Gastroesophageal sphincter (tissue), 4 donors: ENCODE data around the gene ARHGAP29. TPM values are rescaled to one million over a fixed set of nuclear protein-coding genes. Genes with fewer than 3 reads are reported as not detected.

ENCODE experiments used
- ATAC-seq: fragments of 150-250 bp; one replicate; pipeline ENCODE4 v1.9.1; 2016; ENCODE audit warnings: mild to moderate bottlenecking, moderate library complexity
- H3K27ac ChIP-seq, 4 donors: fragments of 200-600 bp; sonication (generic) in 3 of 4; 1 replicate in 3 of 4; 2 replicates in 1 of 4; pipeline ENCODE4 v1.5.1; 2016 to 2019
- H3K27me3 ChIP-seq: fragments of 200-600 bp; sonication (generic); one replicate; pipeline ENCODE4 v1.5.1; 2019
- H3K36me3 ChIP-seq, 2 donors: fragments of 200-600 bp; sonication (generic); one replicate each; pipeline ENCODE4 v1.5.1; 2019; ENCODE audit warnings: control low read depth in 1 of 2
- H3K4me1 ChIP-seq, 3 donors: fragments of 200-600 bp; sonication (generic); 1 replicate in 2 of 3; 2 replicates in 1 of 3; pipeline ENCODE4 v1.5.1; 2016 to 2019; ENCODE audit warnings: control low read depth in 2 of 3
- H3K4me3 ChIP-seq, 2 donors: fragments of 200-600 bp; sonication (generic); one replicate each; pipeline ENCODE4 v1.5.1; 2019; ENCODE audit warnings: mild to moderate bottlenecking in 1 of 2, moderate library complexity in 1 of 2
- H3K9me3 ChIP-seq, 3 donors: fragments of 200-600 bp; sonication (generic); one replicate each; pipeline ENCODE4 v1.5.1; 2017 to 2019; ENCODE audit warnings: control low read depth in 2 of 3
- CTCF ChIP-seq, 4 experiments: fragments of 200-600 bp in 2 of 4; fragments of 450-650 bp in 2 of 4; sonication (generic) in 1 of 4; IDR thresholded peaks; one replicate each; pipeline ENCODE4 v1.5.1; 2017 to 2019; ENCODE audit warnings: antibody characterized with exemption in 4 of 4, mild to moderate bottlenecking in 2 of 4, moderate library complexity in 2 of 4
- EP300 ChIP-seq: sonication (generic); formaldehyde crosslinking; IDR thresholded peaks from one replicate; pipeline ENCODE4 v1.6.1; 2017; ENCODE audit warnings: antibody characterized with exemption, mild to moderate bottlenecking
- POLR2A ChIP-seq, 2 donors: fragments of 450-650 bp; IDR thresholded peaks; one replicate each; pipeline ENCODE4 v1.6.1; 2017; ENCODE audit warnings: antibody characterized with exemption in 2 of 2, mild to moderate bottlenecking in 2 of 2, moderate library complexity in 1 of 2
- POLR2AphosphoS5 ChIP-seq: sonication (generic); formaldehyde crosslinking; IDR thresholded peaks from one replicate; pipeline ENCODE4 v1.6.1; 2017; ENCODE audit warnings: antibody characterized with exemption
- WGBS, 2 donors: methylation state at CpG; one replicate each; pipeline ENCODE4 v1.1.5; 2018; ENCODE audit warnings: low coverage in 1 of 2; 5-methylcytosine and 5-hydroxymethylcytosine counted together
- total RNA-seq, 4 donors: library from RNA; depleted of rRNA; stranded (reverse); fragments of >200 nt; gene quantifications; one replicate each; pipeline ENCODE4 v1.1.0, GENCODE V29; 2016

The ARHGAP29 gene
- total RNA-seq, 4 donors from 2014 or later: 21.9 to 78.4 (median 34.8) TPM

- 54 to 77% methylated on average over 3 of the region's 3 CpGs for WGBS, 2 donors
- TF ChIP-seq CTCF (IDR thresholded peaks at IDR 0.05) (no peak), POLR2A (IDR thresholded peaks at IDR 0.05) (no peak), EP300 (no peak), POLR2AphosphoS5 (no peak)
Measured at GRCh38 chr1:94126651-94127050, 110.7 kb downstream of the ARHGAP29 start.

GRCh38 chr1:94125551-94126514, 111.6 kb downstream of the ARHGAP29 start:
- no peak for ATAC-seq
- H3K27me3 ChIP-seq: no peaks in the 10 kb centered on the region
- H3K4me3 ChIP-seq: no peak overlapping the region

More at GRCh38 chr1:94126651-94127050, 110.7 kb downstream of the ARHGAP29 start:
- Histone ChIP-seq H3K9me3 (no peaks in the 10 kb centered on the region), H3K4me3 (no peak overlapping the region), H3K4me1 (no peaks in the 10 kb centered on the region), H3K27me3 (no peaks in the 10 kb centered on the region), H3K27ac (no peak overlapping the region), H3K36me3 (no peaks in the 10 kb centered on the region)
- ATAC-seq: no peak

GRCh38 chr1:94124538-94124937, 112.8 kb downstream of the ARHGAP29 start:
- no peak for TF ChIP-seq POLR2A (IDR thresholded peaks at IDR 0.05)
- no peak for TF ChIP-seq CTCF (IDR thresholded peaks at IDR 0.05)
- TF ChIP-seq EP300: no peak
- no peak for TF ChIP-seq POLR2AphosphoS5
- no peak for ATAC-seq

More at GRCh38 chr1:94125551-94126514, 111.6 kb downstream of the ARHGAP29 start:
- TF ChIP-seq POLR2A (IDR thresholded peaks at IDR 0.05) (no peak), POLR2AphosphoS5 (no peak), CTCF (IDR thresholded peaks at IDR 0.05) (no peak), EP300 (no peak)
- WGBS, 2 donors: 74 to 87% methylated on average over 1 to 5 of the region's 6 CpGs
- H3K9me3 ChIP-seq: no peaks in the 10 kb centered on the region
- no peak overlapping the region for H3K27ac ChIP-seq
- H3K4me1 ChIP-seq: no peaks in the 10 kb centered on the region
- no peaks in the 10 kb centered on the region for H3K36me3 ChIP-seq

DNA sequence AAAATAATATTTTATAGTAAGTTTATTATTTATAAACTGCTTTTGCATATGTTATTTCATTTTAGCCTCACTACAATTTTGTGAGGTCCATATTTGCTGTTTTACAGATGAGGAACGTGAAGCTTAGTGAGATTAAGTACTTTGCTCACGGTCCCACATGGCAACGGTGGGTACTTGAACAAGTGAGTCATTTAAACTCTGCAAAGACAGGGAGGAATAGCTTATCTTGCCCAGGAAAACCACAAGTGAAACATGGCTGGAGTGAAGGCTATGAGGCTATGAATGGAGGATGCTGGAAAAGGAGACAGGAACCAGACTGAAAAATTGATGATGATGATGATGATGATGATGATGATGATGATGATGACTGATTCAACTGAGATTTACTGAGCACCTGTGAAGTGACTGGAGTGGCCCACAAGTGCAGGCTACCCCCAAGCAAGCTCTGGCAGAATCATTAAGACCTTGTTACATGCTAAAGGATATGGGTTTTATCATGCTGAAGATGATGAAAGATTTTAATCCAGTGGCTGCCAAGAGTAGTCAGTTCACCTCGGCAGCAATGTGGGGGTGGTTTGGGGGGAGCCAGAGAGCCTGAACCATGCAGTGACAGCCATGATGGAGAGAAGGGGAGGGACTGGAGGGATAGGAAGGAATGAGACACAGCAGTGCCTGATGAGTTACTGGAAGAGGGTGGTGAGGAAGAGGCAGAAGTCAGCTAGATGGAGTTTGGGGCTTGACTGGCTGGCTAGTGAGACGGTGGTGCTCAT, 115.0 kb downstream of the ARHGAP29 start:
- no peak for TF ChIP-seq POLR2AphosphoS5
- TF ChIP-seq EP300: no peak
- no peak for TF ChIP-seq CTCF (IDR thresholded peaks at IDR 0.05)
- no peak for TF ChIP-seq POLR2A (IDR thresholded peaks at IDR 0.05)

More at GRCh38 chr1:94124538-94124937, 112.8 kb downstream of the ARHGAP29 start:
- 100% methylated on average over 1 of the region's 1 CpG; no CpG with 5 or more reads in 1 of the 2 donors for WGBS, 2 donors
- no peaks in the 10 kb centered on the region for H3K9me3 ChIP-seq
- no peak overlapping the region for H3K4me3 ChIP-seq
- H3K4me1 ChIP-seq: no peaks in the 10 kb centered on the region
- H3K27ac ChIP-seq: no peak overlapping the region
- no peaks in the 10 kb centered on the region for H3K36me3 ChIP-seq
- H3K27me3 ChIP-seq: no peaks in the 10 kb centered on the region

More for the DNA sequence above, 115.0 kb downstream of the ARHGAP29 start:
- Histone ChIP-seq H3K36me3 (no peaks in the 10 kb centered on the region), H3K27me3 (no peaks in the 10 kb centered on the region), H3K9me3 (no peaks in the 10 kb centered on the region), H3K4me1 (no peaks in the 10 kb centered on the region), H3K4me3 (no peak overlapping the region), H3K27ac (no peak overlapping the region)
- WGBS, 2 donors: 66 to 75% methylated on average over 4 to 5 of the region's 5 CpGs
- no peak for ATAC-seq

Other genes with a start within 250 kb of the ARHGAP29 start
- under 1 TPM in 2 of 4 donors, not detected in 2; 0.19 to 0.27 TPM for gene ABCA4, start 116.4 kb downstream of the ARHGAP29 start, total RNA-seq
- 10 to 100 TPM; 26.8 to 60.2 (median 33.8) TPM for gene ABCD3, start 180.8 kb upstream of the ARHGAP29 start, total RNA-seq